H9 (cell line): ENCODE data around the gene AIG1. TPM values are rescaled to one million over a fixed set of nuclear protein-coding genes. Genes with fewer than 3 reads are reported as not detected.

Experiments used
- DNase-seq: peaks from one replicate; pipeline ENCODE4 v3.0.0-alpha.2; 2017
- H2AFZ ChIP-seq: one replicate; pipeline ENCODE4 v1.6.1; 2013; ENCODE audit warnings: mild to moderate bottlenecking, low read length, control low read depth, moderate library complexity
- H2AK5ac ChIP-seq: 2 replicates; pipeline ENCODE4 v1.6.1; 2013; ENCODE audit warnings: low read length, control low read depth, mixed read lengths; ENCODE audit not compliant: insufficient read length
- H2BK120ac ChIP-seq: one replicate; pipeline ENCODE4 v1.6.1; 2013; ENCODE audit warnings: low read depth, mild to moderate bottlenecking, low read length, control low read depth, inconsistent platforms; ENCODE audit not compliant: poor library complexity, severe bottlenecking
- H2BK12ac ChIP-seq: 2 replicates; pipeline ENCODE4 v1.6.1; 2013; ENCODE audit warnings: low read length, control low read depth, mixed read lengths, low read depth; ENCODE audit not compliant: insufficient read length
- H2BK15ac ChIP-seq: 2 replicates; pipeline ENCODE4 v1.6.1; 2013; ENCODE audit warnings: low read depth, low read length, control low read depth
- H2BK20ac ChIP-seq: one replicate; pipeline ENCODE4 v1.6.1; 2013; ENCODE audit warnings: low read depth, mild to moderate bottlenecking, low read length, control low read depth, inconsistent platforms; ENCODE audit not compliant: poor library complexity, severe bottlenecking
- H2BK5ac ChIP-seq: 2 replicates; pipeline ENCODE4 v1.6.1; 2013; ENCODE audit warnings: low read length, control low read depth, mixed read lengths; ENCODE audit not compliant: insufficient read length
- H3K14ac ChIP-seq: 2 replicates; pipeline ENCODE4 v1.6.1; 2013; ENCODE audit warnings: low read length, control low read depth; ENCODE audit not compliant: insufficient read depth
- H3K18ac ChIP-seq: 2 replicates; pipeline ENCODE4 v1.6.1; 2013; ENCODE audit warnings: low read depth, mild to moderate bottlenecking, mixed read lengths, low read length, control low read depth; ENCODE audit not compliant: insufficient read length
- H3K23ac ChIP-seq: 2 replicates; pipeline ENCODE4 v1.6.1; 2013; ENCODE audit warnings: low read length, control low read depth, mixed read lengths, low read depth; ENCODE audit not compliant: insufficient read length
- H3K23me2 ChIP-seq: 2 replicates; pipeline ENCODE4 v1.6.1; 2013; ENCODE audit warnings: low read depth, mild to moderate bottlenecking, mixed read lengths, low read length, control low read depth; ENCODE audit not compliant: insufficient read length, poor library complexity, severe bottlenecking
- H3K27ac ChIP-seq: 2 replicates; pipeline ENCODE4 v1.5.1; 2013; ENCODE audit warnings: low read length, control low read depth, mixed read lengths, low read depth; ENCODE audit not compliant: insufficient read length
- H3K27me3 ChIP-seq: 2 replicates; pipeline ENCODE4 v1.6.1; 2013; ENCODE audit warnings: low read length, control low read depth, inconsistent platforms; ENCODE audit not compliant: insufficient read depth
- H3K4ac ChIP-seq: 2 replicates; pipeline ENCODE4 v1.6.1; 2013; ENCODE audit warnings: low read depth, mild to moderate bottlenecking, control low read depth, inconsistent platforms, low read length, moderate library complexity
- H3K4me1 ChIP-seq: 2 replicates; pipeline ENCODE4 v1.6.1; 2013; ENCODE audit warnings: low read length, control low read depth, inconsistent platforms; ENCODE audit not compliant: insufficient read depth
- H3K4me2 ChIP-seq: 2 replicates; pipeline ENCODE4 v1.6.1; 2013; ENCODE audit warnings: low read length, control low read depth, mixed read lengths; ENCODE audit not compliant: insufficient read length, insufficient read depth
- H3K56ac ChIP-seq: 2 replicates; pipeline ENCODE4 v1.6.1; 2013; ENCODE audit warnings: low read depth, mild to moderate bottlenecking, mixed read lengths, low read length, control low read depth; ENCODE audit not compliant: insufficient read length
- H3K79me1 ChIP-seq: 2 replicates; pipeline ENCODE4 v1.6.1; 2013; ENCODE audit warnings: low read depth, mild to moderate bottlenecking, moderate library complexity, low read length, control low read depth, inconsistent platforms; ENCODE audit not compliant: insufficient read depth, poor library complexity, severe bottlenecking
- H3K79me2 ChIP-seq: 2 replicates; pipeline ENCODE4 v1.6.1; 2013; ENCODE audit warnings: low read length, control low read depth, inconsistent platforms; ENCODE audit not compliant: insufficient read depth
- H3K9ac ChIP-seq: 2 replicates; pipeline ENCODE4 v1.6.1; 2013; ENCODE audit warnings: low read length, control low read depth, mixed read lengths; ENCODE audit not compliant: insufficient read length; ENCODE audit errors: extremely low read depth
- H3K9me3 ChIP-seq: one replicate; pipeline ENCODE4 v1.6.1; 2013; ENCODE audit warnings: low read depth, low read length, inconsistent platforms; ENCODE audit not compliant: control insufficient read depth
- H3T11ph ChIP-seq: one replicate; pipeline ENCODE4 v1.6.1; 2013; ENCODE audit warnings: mild to moderate bottlenecking, low read length, control low read depth, inconsistent platforms
- H4K20me1 ChIP-seq: one replicate; pipeline ENCODE4 v1.6.1; 2013; ENCODE audit not compliant: control insufficient read depth, insufficient read length, insufficient read depth
- H4K5ac ChIP-seq: 2 replicates; pipeline ENCODE4 v1.6.1; 2013; ENCODE audit warnings: low read depth, mild to moderate bottlenecking, mixed read lengths, low read length, control low read depth; ENCODE audit not compliant: insufficient read length
- H4K8ac ChIP-seq: replicated peaks from 2 replicates; pipeline ENCODE4 v1.6.1; 2013; ENCODE audit warnings: low read length, control low read depth, mixed read lengths, low read depth; ENCODE audit not compliant: insufficient read length
- H4K91ac ChIP-seq: 2 replicates; pipeline ENCODE4 v1.6.1; 2013; ENCODE audit warnings: low read depth, mild to moderate bottlenecking, moderate library complexity, mixed read lengths, low read length, control low read depth; ENCODE audit not compliant: insufficient read length
- H3K27ac Mint-ChIP-seq, 3 experiments: 2 replicates in 2 of 3; 3 replicates in 1 of 3; pipeline ENCODE4 v1.8.0; 2020 to 2021; ENCODE audit warnings: mixed read lengths in 3 of 3, mild to moderate bottlenecking in 1 of 3, moderate library complexity in 1 of 3
- H3K27me3 Mint-ChIP-seq: 2 replicates; pipeline ENCODE4 v1.8.0; 2021; ENCODE audit warnings: low read depth, mild to moderate bottlenecking, moderate library complexity, mixed read lengths
- H3K36me3 Mint-ChIP-seq, 3 experiments: 2 replicates in 2 of 3; 3 replicates in 1 of 3; pipeline ENCODE4 v1.8.0; 2020 to 2021; ENCODE audit warnings: low read depth in 3 of 3, mixed read lengths in 3 of 3; ENCODE audit not compliant: insufficient read depth in 1 of 3
- H3K4me1 Mint-ChIP-seq, 2 experiments: 2 replicates each; pipeline ENCODE4 v1.8.0; 2020; ENCODE audit warnings: mixed read lengths in 2 of 2
- H3K4me3 Mint-ChIP-seq, 2 experiments: 2 replicates in 1 of 2; 3 replicates in 1 of 2; pipeline ENCODE4 v1.8.0; 2020 to 2021; ENCODE audit warnings: mild to moderate bottlenecking in 2 of 2, mixed read lengths in 2 of 2, moderate library complexity in 1 of 2
- H3K9me3 Mint-ChIP-seq, 2 experiments: 2 replicates in 1 of 2; 3 replicates in 1 of 2; pipeline ENCODE4 v1.8.0; 2020; ENCODE audit warnings: mild to moderate bottlenecking in 2 of 2, mixed read lengths in 2 of 2, moderate library complexity in 1 of 2
- CTCF ChIP-seq: fragments of 200-600 bp; sonication (generic); conservative IDR thresholded peaks from 3 replicates; pipeline ENCODE4 v1.8.0; 2021; ENCODE audit warnings: antibody characterized with exemption, mild to moderate bottlenecking
- WGBS: extraction: QIAGEN DNeasy Blood & Tissue Kit; methylation state at CpG from one replicate; pipeline ENCODE4 v1.1.7; 2013; ENCODE audit warnings: missing lambda C conversion rate, low lambda C conversion rate, mixed read lengths; ENCODE audit not compliant: insufficient read length; ENCODE audit errors: extremely low coverage; 5-methylcytosine and 5-hydroxymethylcytosine counted together
- total RNA-seq: library from RNA; stranded (reverse); gene quantifications from 2 replicates; pipeline ENCODE4 v1.2.1, GENCODE V29; 2021

Gene AIG1
- total RNA-seq, 1 experiment from 2014 or later = 44.6 TPM

- no peaks in the 10 kb centered on the region for H3K23me2 ChIP-seq
- peaks cover 6 to 23% (median 10%) of the 10 kb centered on the region in 3 experiments for H3K36me3 Mint-ChIP-seq
- H3K4ac ChIP-seq = no peak overlapping the region
- no peaks in the 10 kb centered on the region for H3K9me3 ChIP-seq
- H2BK5ac ChIP-seq = no peak overlapping the region
- H3K14ac ChIP-seq = no peak overlapping the region
- H3K79me1 ChIP-seq = no peaks in the 10 kb centered on the region
- H2BK120ac ChIP-seq = no peak overlapping the region
- no peaks in the 10 kb centered on the region for H3K27me3 ChIP-seq
- H2BK20ac ChIP-seq = no peak overlapping the region
- H3K27ac Mint-ChIP-seq = peak overlapping the region in 1 of 3 experiments; percentile 75; a peak in 2 of 7 replicates
- H3K4me1 ChIP-seq = peaks cover 7% of the 10 kb centered on the region; the same call in 1 of the 2 replicates
- no peak overlapping the region for H3K56ac ChIP-seq
- H3T11ph ChIP-seq = no peak overlapping the region
- H4K20me1 ChIP-seq = no peaks in the 10 kb centered on the region
- no peaks in the 10 kb centered on the region for H3K27me3 Mint-ChIP-seq
- H3K4me3 Mint-ChIP-seq = no peak overlapping the region
- peaks cover 2% of the 10 kb centered on the region; the same call in 1 of the 2 replicates for H3K79me2 ChIP-seq
- no peak overlapping the region for H4K5ac ChIP-seq
- H3K18ac ChIP-seq = no peak overlapping the region
- H3K4me1 Mint-ChIP-seq = peaks cover 23 to 32% of the 10 kb centered on the region in 2 experiments
- H2BK15ac ChIP-seq = no peak overlapping the region
- peaks cover 0 to 3% of the 10 kb centered on the region in 2 experiments; a peak in 1 of 5 replicates for H3K9me3 Mint-ChIP-seq
- no peak for DNase-seq
- no peak overlapping the region for H3K4me2 ChIP-seq
- WGBS = no CpG with 5 or more reads among the region's 1 CpG
- H2BK12ac ChIP-seq = no peak overlapping the region
- H2AK5ac ChIP-seq = no peak overlapping the region
- H2AFZ ChIP-seq = no peak overlapping the region
- H3K23ac ChIP-seq = no peak overlapping the region
- no peak overlapping the region for H3K27ac ChIP-seq
- H3K9ac ChIP-seq = no peak overlapping the region
- H4K91ac ChIP-seq = no peak overlapping the region
- no peak overlapping the region for H4K8ac ChIP-seq
- TF ChIP-seq CTCF = no peak
Observed at GRCh38 chr6:143068001-143068400, 7.3 kb downstream of the AIG1 start.
